Vagina (tissue), 2 donors: ENCODE measurements around the gene SLC4A11. TPM values are rescaled to one million over a fixed set of nuclear protein-coding genes. Genes with fewer than 3 reads are reported as not detected.
A peak's percentile ranks its signal among the peaks of the same experiment; 100 is the strongest.

Experiments
- DNase-seq, 2 donors: peaks; one replicate each; pipeline ENCODE4 v3.0.0-alpha.2; 2017; ENCODE audit errors: extremely low spot score in 2 of 2
- H3K27ac ChIP-seq: fragments of 200-600 bp; sonication (generic); one replicate; pipeline ENCODE4 v1.5.1; 2019
- H3K27me3 ChIP-seq: fragments of 200-600 bp; sonication (generic); one replicate; pipeline ENCODE4 v1.5.1; 2019
- H3K36me3 ChIP-seq, 2 donors: fragments of 200-600 bp; sonication (generic); one replicate each; pipeline ENCODE4 v1.5.1; 2017 to 2019
- H3K4me1 ChIP-seq: fragments of 200-600 bp; sonication (generic); one replicate; pipeline ENCODE4 v1.5.1; 2019
- H3K4me3 ChIP-seq, 2 donors: fragments of 200-600 bp; sonication (generic); 1 replicate in 1 of 2; 2 replicates in 1 of 2; pipeline ENCODE4 v1.5.1; 2016 to 2019
- H3K9me3 ChIP-seq: fragments of 200-600 bp; sonication (generic); one replicate; pipeline ENCODE4 v1.5.1; 2019
- POLR2A ChIP-seq, 2 donors: fragments of 450-650 bp; IDR thresholded peaks; one replicate each; pipeline ENCODE4 v1.6.1; 2017; ENCODE audit warnings: antibody characterized with exemption in 2 of 2, mild to moderate bottlenecking in 2 of 2, moderate library complexity in 2 of 2
- POLR2AphosphoS5 ChIP-seq, 2 donors: sonication (generic); formaldehyde crosslinking; IDR thresholded peaks; one replicate each; pipeline ENCODE4 v1.9.0; 2017; ENCODE audit warnings: antibody characterized with exemption in 2 of 2, mild to moderate bottlenecking in 2 of 2, low read depth in 1 of 2; ENCODE audit not compliant: insufficient read depth in 1 of 2
- intact Hi-C: fragments of 100-400 bp; cut with DNase I; formaldehyde crosslinking; loops from one replicate; pipeline ENCODE4 v1.15.1; 2023
- total RNA-seq: library from RNA; depleted of rRNA; stranded (reverse); fragments of >200 nt; gene quantifications from one replicate; pipeline ENCODE4 v1.2.3, GENCODE V29; 2016
- TF ChIP-seq, protein P1 (sequence below), 3 experiments: fragments of 450-650 bp in 2 of 3; fragments of 200-600 bp in 1 of 3; sonication (generic) in 1 of 3; IDR thresholded peaks; one replicate each; pipeline ENCODE4 v1.5.1; 2017 to 2019; ENCODE audit warnings: antibody characterized with exemption in 3 of 3, mild to moderate bottlenecking in 2 of 3, moderate library complexity in 2 of 3

SLC4A11 gene
- total RNA-seq, 1 donor from 2014 or later, result 4.9 TPM

DNA sequence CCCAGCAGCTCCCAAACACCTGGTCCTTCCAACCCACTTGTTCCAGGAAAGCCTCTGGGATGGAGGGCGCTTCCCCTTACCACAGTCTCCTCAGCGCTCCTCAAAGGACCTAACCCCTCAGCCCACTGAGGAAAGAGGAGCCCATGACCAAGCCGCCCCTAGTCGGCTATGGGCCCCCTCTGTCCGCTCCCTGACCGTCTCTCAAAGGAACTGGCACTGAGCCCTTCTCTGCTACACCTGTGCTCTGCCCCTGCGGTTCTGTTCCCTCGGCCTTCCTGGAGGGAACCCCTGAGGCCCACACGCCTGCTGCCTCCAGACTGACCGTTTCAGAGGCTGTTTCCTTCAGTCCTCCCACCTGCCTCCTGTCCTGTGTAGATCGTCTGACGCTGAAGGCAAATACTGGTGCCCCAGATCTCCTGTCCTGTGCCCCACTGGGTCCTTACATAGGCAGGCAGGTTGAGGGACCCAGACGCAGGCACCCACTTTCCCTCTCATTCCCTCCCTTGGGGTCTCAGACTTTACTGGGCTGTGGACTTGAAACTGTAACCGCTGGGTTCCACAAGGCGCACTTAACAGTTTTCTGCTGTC lies 1.9 kb upstream of the SLC4A11 start:
- no peak for DNase-seq
- TF ChIP-seq POLR2AphosphoS5 (IDR thresholded peaks at IDR 0.05; ENCODE audit: insufficient read depth in 1 of 2, low read depth in 1 of 2), result no peak
- TF ChIP-seq, protein P1, sequence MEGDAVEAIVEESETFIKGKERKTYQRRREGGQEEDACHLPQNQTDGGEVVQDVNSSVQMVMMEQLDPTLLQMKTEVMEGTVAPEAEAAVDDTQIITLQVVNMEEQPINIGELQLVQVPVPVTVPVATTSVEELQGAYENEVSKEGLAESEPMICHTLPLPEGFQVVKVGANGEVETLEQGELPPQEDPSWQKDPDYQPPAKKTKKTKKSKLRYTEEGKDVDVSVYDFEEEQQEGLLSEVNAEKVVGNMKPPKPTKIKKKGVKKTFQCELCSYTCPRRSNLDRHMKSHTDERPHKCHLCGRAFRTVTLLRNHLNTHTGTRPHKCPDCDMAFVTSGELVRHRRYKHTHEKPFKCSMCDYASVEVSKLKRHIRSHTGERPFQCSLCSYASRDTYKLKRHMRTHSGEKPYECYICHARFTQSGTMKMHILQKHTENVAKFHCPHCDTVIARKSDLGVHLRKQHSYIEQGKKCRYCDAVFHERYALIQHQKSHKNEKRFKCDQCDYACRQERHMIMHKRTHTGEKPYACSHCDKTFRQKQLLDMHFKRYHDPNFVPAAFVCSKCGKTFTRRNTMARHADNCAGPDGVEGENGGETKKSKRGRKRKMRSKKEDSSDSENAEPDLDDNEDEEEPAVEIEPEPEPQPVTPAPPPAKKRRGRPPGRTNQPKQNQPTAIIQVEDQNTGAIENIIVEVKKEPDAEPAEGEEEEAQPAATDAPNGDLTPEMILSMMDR (IDR thresholded peaks at IDR 0.05), result no peak
- no peak for TF ChIP-seq POLR2A (IDR thresholded peaks at IDR 0.05)
- intact Hi-C loops, result no loop called here
- Histone ChIP-seq H3K9me3 (no peaks in the 10 kb centered on the region), H3K4me3 (no peak overlapping the region), H3K4me1 (peaks cover 24% of the 10 kb centered on the region), H3K27me3 (peaks cover 6% of the 10 kb centered on the region), H3K36me3 (no peaks in the 10 kb centered on the region), H3K27ac (no peak overlapping the region)

DNA sequence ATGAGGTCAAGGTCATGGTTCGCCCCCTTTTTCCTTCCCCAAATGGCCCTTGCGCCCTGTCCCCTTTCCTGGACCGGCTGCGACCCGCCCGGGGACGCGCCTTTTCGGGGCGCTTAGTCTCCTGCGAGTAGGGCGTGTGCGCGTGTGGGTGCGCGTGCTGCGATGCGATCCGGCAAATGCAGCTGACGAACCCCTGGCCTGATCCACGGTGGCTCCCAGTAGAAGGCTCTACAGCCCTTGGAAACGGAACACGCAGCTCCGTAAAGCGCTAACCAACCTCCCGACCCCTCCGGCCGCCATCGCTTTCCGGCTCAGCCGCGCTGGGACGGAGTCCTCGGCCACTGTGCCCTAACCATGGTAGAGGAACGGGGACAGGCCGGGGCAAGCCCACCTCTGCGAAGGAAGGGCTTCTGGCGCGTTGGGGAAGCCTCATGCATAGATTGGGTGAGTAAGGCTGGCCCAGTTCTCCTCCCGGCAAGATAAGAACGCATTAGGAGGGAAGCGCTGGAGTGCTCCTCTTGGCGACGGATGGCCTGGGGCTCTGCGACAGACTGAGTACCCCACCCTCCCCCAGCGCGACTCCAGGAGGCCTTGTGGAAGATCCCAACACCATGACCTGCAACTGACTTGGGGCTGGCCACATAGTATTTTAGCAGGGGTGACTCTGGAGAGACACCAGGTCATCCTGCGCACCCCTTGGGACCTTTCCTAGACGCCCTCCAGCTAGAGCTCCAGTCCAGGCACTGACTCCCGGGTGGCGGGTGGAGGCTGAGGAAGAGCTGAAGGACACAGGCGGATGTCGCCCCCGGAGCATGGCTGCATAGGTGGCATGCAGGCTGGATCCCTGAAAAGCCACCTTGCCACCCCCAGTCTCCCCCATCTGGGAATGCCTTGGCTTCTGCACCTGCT lies 1.1 kb upstream of the SLC4A11 start:
- no peaks in the 10 kb centered on the region for H3K9me3 ChIP-seq
- no peak overlapping the region for H3K27ac ChIP-seq
- TF ChIP-seq POLR2AphosphoS5 (IDR thresholded peaks at IDR 0.05; ENCODE audit: insufficient read depth in 1 of 2, low read depth in 1 of 2) (peak in 1 of 2 donors; percentile 8), POLR2A (IDR thresholded peaks at IDR 0.05) (no peak)
- H3K4me3 ChIP-seq, result peak overlapping the region; percentile 64 to 66
- H3K36me3 ChIP-seq, result no peaks in the 10 kb centered on the region
- peaks cover 6% of the 10 kb centered on the region for H3K27me3 ChIP-seq
- intact Hi-C loops, result no loop called here
- DNase-seq, result no peak
- peaks cover 24% of the 10 kb centered on the region for H3K4me1 ChIP-seq

DNA sequence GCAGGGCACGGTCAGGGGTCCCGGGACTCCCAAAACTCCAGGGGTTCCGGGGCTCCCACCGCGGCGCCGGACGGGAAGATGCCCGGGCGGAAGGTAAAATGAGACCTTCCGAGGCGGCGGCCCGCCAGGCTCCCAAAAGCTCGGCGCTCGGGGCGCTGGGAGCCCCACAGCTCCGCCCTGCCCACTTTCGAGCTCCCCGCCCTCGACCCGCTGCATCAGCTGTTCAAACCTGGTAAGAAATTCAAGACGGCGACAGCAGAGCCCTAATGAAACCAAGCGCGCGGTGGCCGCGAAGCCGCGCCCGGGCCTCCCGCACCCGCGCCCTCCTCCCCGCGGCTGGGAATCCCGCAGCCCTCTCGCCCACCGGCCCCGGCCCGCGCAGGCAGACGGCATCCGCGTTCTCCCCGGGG lies 369 bp downstream of the SLC4A11 start:
- Histone ChIP-seq H3K27me3 (peaks cover 6% of the 10 kb centered on the region), H3K4me1 (peaks cover 24% of the 10 kb centered on the region), H3K27ac (no peak overlapping the region), H3K36me3 (no peaks in the 10 kb centered on the region), H3K9me3 (no peaks in the 10 kb centered on the region), H3K4me3 (peak overlapping the region; percentile 64 to 66)
- TF ChIP-seq, protein P1 (IDR thresholded peaks at IDR 0.05), result no peak
- no peak for TF ChIP-seq POLR2AphosphoS5 (IDR thresholded peaks at IDR 0.05; ENCODE audit: insufficient read depth in 1 of 2, low read depth in 1 of 2)
- TF ChIP-seq POLR2A (IDR thresholded peaks at IDR 0.05), result no peak
- DNase-seq, result no peak
- intact Hi-C loops, result no loop called here

DNA sequence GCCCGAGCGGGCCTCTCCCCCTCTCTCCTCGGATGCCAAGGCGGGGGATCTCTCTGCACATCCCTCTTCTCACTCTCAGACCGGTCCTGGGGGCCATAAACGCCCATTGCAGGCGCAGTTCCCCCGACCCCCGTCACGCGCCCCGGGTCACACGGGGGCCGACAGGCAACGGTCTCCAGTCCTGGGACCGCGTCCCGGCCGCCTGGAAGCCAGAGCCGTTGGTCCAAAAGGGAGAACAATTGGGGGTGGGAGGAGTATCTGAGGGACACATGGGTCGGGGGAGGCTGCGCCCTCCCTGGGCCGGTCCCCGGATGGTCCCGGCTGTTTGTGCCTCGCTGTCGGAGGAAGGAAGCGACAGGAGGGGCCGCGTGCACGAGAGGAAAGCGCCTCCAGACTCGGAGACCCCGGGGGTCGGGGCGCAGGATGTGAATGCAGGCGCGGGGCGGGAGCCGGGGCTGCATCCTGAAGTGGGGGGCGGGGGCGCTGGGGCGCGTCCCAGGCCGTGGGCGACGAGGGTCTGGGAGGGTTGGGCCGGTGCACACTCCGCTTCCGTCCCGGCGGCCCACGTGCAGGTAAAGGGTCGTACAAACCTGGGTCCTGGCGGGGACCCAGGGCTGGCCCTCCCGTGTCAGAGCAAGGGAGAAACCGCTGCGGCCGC lies 903 bp downstream of the SLC4A11 start:
- Histone ChIP-seq H3K4me1 (peaks cover 24% of the 10 kb centered on the region), H3K9me3 (no peaks in the 10 kb centered on the region), H3K27ac (no peak overlapping the region), H3K4me3 (peak overlapping the region; percentile 64 to 66), H3K36me3 (no peaks in the 10 kb centered on the region), H3K27me3 (peaks cover 6% of the 10 kb centered on the region)
- TF ChIP-seq POLR2AphosphoS5 (IDR thresholded peaks at IDR 0.05; ENCODE audit: insufficient read depth in 1 of 2, low read depth in 1 of 2) (no peak), POLR2A (IDR thresholded peaks at IDR 0.05) (no peak)
- TF ChIP-seq, protein P1 (IDR thresholded peaks at IDR 0.05), result no peak
- DNase-seq, result no peak
- intact Hi-C loops, result no loop called here
